ENCODE measurements around the gene LGALS4.
"Not testable (repeated sequence)": the region's sequence is repeated elsewhere in the genome, so short reads cannot be mapped to it uniquely, and the experiment has no call there.

- not testable (repeated sequence) for TF ChIP-seq CTCF (conservative IDR thresholded peaks at IDR 0.05; ENCODE audit: low read depth in 2 of 2); REST (IDR thresholded peaks at IDR 0.05; ENCODE audit: unreplicated experiment); EZH2 (IDR thresholded peaks at IDR 0.05; ENCODE audit: low read depth, unreplicated experiment); CREB1 (CRISPR knock-in tag; IDR thresholded peaks at IDR 0.05; ENCODE audit: low read depth); ETS1 (IDR thresholded peaks at IDR 0.05); POLR2AphosphoS5 (IDR thresholded peaks at IDR 0.05; ENCODE audit: low read depth); STAT1 (IDR thresholded peaks at IDR 0.05; ENCODE audit: unreplicated experiment); ZNF114 (CRISPR knock-in tag; IDR thresholded peaks at IDR 0.05); NANOG (IDR thresholded peaks at IDR 0.05; ENCODE audit: borderline replicate concordance); ZNF331 (CRISPR knock-in tag; IDR thresholded peaks at IDR 0.05; ENCODE audit: low read depth); EZH2phosphoT487 (IDR thresholded peaks at IDR 0.05; ENCODE audit: unreplicated experiment)
These were observed 16.5 kb upstream of the LGALS4 start for GRCh38 chr19:38829203-38829602.

Measured in GM23338 (cell line).